UCSD-AML1 (cell line): Measurements from ENCODE around the gene ACRBP.
"Not testable (repeated sequence)": the region's sequence is repeated elsewhere in the genome, so short reads cannot be mapped to it uniquely, and the experiment has no call there.

Source experiments
- DNase-seq: peaks from one replicate; lab custom pipeline; 2025; ENCODE audit not compliant: unreplicated experiment; lab: John Stamatoyannopoulos, UW

Gene ACRBP

DNA sequence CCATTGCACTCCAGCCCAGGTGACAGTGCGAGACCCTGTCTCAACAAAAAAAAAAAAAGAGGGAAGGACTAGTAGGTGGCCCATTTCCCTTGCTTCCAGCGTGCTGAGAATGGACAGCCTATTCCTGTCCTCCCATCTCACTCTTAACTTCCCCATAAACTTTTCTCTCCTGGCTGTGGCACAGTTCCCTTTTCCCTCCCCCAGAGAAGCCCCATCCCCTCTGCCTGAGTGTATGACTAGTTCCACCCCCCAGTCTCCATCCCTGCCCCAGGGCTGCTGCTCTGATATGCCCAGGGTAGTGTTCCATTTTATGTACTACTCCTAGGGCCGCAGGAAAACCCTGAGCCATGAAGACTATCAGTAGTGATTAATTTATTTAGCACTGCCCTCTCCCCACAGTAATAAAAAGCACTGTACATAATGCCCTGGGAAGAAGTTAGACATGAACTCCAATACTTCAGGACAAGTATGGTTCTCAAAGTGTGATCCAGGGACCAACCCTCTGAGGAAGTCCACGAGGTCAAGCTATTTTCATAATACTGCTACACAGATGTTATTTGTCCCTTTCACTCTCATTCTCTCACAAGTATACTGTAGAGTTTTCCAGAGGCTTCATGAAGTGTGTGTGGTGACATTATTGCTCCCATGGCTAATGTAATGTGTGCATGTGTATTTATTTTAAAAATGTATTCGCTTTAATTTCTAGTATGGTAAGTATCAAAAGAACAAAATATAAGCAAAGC lies 28.6 kb downstream of the ACRBP start:
- no peak for DNase-seq

DNA sequence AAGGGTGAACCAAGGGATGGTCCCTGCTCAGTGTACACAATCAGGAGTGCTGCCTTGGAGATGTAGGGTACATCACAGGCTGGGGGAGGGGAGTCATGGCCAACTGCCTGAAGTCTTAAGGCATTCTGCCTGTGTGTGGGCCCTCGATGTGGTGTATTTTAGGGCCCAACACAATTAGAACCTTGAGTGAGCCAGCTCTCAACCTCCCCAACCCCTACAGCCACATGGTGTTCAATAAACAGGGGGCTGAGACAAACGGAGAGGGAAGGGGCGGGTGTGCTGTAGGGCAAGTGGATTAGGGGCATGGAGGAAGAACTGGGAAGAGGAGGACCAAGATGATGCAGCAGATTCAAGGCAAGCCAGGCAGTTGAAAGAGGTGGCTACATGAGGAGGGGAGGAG lies 31.4 kb downstream of the ACRBP start:
- DNase-seq = peak; percentile 50

GRCh38 chr12:6614513-6615172 lies 32.6 kb downstream of the ACRBP start:
- no peak for DNase-seq

GRCh38 chr12:6613776-6614512 lies 33.3 kb downstream of the ACRBP start:
- peak; percentile 94 for DNase-seq

DNA sequence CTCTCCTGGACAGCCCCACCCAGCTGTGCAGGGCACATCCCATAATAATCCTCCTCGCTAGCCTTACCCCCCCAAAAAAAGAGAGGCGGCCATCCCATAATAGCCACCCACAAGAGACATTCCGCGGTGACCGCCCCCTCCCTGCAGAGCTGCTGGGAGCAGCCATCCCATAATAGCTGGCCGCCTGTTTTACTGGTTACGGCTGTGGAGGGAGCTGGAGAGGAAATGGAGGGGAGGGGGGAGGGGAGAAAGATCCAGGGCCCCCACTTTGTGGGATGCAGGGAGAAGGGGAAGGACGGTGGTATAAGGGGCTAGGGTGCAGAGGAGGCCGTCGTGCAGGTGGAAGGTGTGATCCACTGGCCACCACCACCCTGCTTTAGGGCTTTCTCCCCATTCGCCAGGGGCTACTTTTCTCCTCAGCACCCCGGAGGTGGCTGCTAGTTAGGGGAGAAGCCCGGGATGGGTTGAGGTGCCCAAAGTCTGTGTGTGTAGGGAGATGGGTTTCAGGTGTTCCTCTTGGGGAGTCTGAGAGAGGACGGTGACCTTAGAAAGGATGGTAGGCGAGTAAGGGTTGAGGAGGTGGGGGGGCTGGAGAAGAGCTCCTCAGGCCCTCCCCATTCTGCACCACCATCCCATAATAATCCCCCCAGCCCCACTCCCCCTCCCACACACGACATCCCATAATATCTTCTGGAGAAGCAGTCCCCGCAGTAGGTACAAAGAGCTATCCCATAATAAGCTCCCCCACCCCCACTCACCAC lies 34.0 kb downstream of the ACRBP start:
- peak; percentile 75 for DNase-seq

DNA sequence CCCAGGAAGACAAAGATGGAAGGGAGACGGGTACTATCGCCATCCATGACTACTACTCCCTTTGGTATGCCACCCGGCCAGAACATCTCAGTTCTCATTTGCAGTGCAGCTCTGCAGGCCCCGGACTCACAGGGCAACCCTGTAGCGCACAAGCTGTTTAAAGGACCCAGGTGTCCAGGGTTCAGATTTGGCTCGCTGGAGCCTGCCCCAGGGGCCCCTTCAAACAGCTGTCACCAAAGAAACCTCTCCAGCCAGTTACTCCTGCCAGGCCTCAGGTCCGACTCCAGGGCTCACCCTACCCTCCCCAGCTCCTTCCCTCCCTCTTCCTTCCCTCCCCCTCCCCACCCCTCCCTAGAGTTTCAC lies 34.6 kb downstream of the ACRBP start:
- DNase-seq = no peak

DNA sequence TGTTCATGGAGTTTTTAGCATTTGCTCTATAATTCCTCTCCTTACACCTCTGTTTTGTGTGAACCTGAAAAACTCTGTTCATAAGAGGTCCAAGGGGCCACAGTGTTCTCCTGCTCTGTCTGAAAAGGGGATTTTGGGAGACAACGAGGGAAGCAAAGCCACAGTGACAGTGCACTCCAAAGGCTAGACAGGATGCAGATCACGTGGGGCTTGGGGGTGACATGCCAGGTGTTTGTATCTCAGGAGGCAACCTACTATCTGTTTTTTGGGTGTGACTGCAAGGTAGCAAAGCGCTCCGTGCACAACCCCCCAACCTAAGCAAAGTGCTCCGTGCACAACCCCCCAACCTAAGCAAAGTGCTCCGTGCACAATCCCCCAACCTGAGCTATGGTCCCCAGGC lies 35.0 kb downstream of the ACRBP start:
- no peak for DNase-seq

- peak; percentile 70 for DNase-seq
These were observed 38.5 kb downstream of the ACRBP start for GRCh38 chr12:6608592-6609281.

DNA sequence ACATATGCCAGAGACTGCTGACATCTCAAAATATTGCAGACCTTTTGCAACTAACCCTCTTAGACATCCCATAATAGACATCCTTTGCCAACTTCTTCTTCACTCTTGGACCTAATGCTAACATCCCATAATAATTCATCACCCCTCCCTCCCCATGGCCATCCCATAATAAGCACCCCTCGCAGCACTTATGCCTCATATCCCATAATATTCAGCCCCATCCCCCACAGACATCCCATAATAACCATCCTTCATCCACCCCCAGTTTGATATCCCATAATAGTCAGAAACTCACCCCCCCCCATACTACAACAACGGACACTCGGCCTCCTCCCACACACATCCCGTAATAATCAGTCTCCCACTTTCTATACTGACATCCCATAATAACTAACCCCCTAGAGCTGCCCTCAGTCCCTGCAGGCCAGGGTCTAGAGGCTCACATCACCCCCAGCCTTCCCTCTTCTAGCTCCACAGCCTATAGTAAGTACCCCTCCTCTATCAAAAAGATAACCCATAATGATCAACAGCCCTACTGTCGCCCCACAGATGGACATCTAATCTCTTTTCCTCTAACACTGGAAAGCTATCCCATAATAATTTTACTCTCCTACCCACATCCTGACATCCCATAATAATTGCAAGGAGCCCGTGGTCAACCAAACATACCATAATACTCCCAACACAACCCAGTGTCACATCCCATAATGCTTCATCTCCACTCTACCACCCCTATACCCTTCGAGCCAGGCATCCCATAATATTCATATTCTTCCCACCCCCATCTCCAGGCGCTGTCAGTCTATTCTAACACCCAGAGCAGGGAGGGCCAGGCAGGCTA lies 39.3 kb downstream of the ACRBP start:
- peak; percentile 48 for DNase-seq

DNA sequence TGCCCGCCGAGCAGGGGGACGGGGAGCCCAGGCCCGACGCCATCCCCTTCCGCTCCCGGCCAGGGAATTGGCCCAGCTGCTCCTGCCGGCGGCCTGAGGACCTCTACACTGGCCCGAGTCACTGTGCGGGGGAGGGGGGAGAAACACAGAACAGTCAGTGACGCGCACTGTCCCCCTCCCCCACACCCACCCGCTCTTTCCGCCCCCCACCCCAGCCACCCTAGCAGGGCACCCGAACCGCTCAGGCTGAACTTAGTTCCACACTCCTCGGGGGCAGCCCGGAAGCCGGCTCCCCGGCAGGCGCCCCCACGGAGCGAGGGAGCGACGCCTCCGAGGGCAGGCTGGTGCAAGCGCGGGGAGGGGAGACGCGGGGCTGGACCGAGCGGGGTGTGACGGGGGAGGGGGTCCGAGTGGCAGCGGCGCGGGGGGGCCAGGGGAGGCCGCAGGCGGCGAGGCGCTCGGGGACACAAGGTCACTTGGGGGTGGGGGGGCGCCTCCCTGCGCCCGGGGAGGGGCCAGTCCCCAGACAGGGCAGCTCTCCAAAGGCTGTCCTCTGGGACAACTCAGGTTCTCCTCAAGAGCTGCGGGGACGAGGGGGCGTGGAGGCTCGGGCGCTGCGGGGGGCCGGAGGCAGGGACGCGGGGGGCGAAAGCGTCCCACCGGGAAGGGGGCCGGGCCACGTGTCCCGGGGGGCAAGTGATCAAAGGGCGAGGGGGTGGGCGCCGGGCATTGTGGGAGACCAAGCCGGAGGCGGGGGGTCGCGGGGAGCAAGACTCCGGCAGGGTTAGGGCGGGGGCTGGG lies 40.7 kb downstream of the ACRBP start:
- DNase-seq = peak; percentile 61

GRCh38 chr12:6605421-6606330 lies 41.6 kb downstream of the ACRBP start:
- DNase-seq = no peak

DNA sequence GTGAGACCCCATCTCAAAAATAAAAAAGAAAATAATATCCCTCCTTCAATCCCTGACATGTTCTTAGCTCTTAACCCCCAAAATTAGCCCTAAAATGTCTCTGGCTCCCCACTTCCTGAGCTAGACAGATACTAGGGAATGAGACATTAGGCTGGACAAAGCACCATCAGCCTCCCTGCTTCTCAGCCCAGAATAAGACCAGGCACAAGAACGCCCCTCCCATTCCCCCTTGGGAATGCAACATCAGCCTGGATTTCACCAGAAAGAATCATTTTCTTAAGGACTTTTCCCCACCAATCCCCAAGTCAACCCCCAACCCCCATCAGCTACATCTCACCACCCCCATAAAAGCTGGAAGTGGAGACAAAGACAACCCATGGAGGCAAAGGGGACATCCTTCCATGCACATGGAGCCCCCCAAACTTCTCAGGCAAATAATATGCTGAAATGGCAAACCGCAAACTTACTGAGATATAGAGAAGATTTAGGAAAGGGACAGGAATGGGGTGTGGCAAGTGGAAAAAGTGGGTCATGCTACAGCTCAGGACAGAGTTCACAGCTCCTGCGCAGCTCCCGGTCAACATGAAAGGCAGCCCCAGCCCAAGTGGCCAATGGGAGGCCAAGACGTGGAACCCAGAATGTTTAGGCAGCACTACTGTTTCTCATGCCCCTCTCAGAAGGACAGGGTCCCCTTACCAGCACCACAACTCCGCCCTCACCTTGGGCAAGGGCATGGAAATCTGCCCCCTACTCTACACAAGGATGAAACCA lies 42.8 kb downstream of the ACRBP start:
- DNase-seq = no peak

GRCh38 chr12:6603095-6603567 lies 44.1 kb downstream of the ACRBP start:
- peak; percentile 46 for DNase-seq

- no peak for DNase-seq
These were observed 44.7 kb downstream of the ACRBP start for GRCh38 chr12:6602526-6602925.

DNA sequence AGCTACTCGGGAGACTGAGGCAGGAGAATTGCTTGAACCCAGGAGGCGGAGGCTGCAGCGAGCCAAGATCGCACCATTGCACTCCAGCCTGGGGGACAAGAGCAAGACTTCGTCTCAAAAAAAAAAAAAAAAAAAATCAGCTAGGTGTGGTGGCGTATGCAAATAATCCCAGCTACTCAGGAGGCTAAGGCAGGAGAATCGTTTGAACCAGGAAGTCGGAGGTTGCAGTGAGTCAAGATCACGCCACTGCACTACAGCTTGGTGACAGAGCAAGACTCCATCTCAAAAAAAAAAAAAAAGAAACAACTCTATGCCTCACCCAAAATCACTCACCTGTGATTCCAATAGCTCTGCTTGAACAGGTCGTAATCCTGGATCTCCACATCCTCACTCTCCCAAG lies 51.6 kb downstream of the ACRBP start:
- DNase-seq = not testable (repeated sequence)

DNA sequence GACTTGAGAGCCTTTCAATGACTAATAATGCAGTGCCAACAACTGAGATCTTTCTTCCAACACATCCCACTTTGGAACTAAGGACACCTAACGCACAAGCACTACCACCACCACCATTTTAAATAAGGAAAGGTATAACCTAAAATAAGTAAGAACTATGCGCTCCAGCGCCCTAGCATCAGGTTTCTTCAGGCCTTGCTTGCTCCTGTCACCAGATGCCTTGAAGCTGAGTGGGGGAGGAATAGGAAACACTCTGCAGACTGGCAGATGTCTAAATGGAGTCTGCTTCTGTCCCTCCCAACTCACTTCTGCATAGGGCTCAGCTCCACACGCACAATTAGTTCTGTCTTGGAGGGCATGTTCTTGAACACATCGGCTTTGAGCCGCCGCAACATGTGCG lies 55.1 kb downstream of the ACRBP start:
- no peak for DNase-seq
